ENCODE data around the gene RASAL2.

Gene RASAL2

DNA sequence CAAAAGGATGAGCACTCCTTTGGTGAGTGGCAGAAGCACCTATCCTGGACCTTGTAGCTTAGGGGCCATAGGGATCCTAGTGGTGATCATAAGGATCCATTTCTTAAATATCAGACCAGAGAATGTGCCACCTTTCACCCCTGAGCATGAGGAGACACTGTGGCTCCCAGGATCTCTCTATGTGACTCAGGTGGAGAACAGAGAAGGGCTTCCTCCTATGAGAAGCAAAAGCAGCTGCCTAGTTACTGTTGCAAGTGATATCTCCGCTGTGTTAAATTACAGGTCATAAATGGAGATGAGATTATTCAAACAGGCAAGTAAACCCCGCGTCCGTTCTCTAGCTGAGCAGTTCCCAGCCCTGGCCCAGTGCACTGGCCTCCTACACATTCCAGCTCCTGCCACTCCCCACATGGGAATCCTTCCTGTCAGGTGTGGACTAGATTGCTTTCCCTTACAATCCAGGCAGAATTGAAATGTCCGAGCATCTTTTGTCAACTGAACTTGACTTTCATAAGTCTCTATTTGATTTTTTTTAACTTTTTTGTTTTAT lies 376.6 kb downstream of the RASAL2 start:
- no peak for DNase-seq

DNA sequence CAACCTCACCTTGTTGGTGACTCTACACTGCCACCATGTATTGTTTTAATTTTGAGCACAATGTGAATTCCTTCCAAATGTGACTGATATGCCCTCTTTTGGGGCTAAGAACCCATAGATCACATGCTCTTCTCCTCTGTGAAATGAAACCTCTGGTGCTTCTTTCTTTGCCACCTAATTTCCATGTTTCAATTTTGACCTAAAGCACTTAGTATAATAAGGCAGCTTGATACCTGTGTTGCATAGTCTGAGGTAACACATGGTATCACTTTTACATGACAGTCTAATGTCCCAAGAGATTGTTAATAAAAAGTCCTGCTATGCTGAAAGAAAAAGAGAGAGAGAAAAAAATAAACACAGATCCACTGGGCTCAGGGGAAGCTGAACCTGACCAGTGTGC lies 378.6 kb downstream of the RASAL2 start:
- DNase-seq, result no peak

DNA sequence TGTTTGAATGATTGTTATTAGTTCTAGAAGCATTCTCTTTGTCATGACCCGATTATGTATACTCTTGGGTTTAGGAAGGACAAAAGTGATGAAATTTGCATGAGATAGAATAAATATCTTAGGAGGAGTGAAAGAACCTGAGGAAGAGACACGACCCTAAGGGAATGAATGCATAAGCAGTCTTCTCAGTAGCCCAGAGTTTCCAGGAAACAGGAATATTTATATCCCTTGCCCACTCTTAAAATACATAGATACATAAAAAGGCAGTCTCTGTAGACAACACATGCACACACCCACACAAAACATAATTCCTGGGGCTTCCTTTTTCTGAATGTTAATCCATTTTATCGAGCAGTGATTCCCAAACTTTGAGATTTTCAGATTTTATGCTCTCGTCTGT lies 383.5 kb downstream of the RASAL2 start:
- no peak for DNase-seq

GRCh38 chr1:178477841-178478240 lies 383.9 kb downstream of the RASAL2 start:
- DNase-seq, result no peak

DNA sequence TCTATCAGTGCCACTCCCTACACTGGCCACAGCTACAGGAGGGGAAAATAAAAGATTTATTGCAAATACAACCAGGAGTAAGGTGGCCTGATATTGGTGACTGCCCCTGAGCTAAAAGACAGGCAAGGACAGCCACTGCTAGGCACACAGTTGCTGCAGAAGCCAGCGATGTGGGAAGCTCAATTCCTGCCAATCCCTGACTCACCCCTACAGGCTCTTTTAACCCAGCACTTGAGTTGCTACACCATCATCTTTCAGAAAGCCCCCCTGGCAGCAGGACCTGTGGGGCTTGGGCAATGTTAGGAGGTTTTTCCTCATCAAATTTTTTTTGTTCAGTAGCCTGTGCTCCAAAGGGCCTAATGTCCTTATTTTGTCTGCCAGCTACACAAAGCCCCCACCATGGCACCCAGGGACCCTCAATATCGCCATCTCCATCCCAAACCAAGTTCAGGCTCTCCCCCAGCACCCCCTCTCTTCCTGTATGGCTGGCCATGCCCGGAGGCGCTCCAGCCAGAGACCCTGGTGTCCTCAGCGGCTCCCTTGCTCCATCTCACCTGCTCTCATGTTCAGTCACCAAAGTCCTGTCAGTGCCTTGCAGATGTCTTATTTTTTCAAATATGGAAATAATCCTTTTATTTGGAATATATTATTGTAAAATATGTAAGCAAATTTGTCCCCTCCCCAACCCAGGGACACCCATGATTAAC lies 389.5 kb downstream of the RASAL2 start:
- no peak for DNase-seq

- no peak for DNase-seq
Measured at GRCh38 chr1:178484698-178485225, 390.9 kb downstream of the RASAL2 start.

GRCh38 chr1:178485541-178485981 lies 391.7 kb downstream of the RASAL2 start:
- DNase-seq, result no peak

- no peak for DNase-seq
Measured at GRCh38 chr1:178486100-178487069, 392.5 kb downstream of the RASAL2 start.

GRCh38 chr1:178487070-178487615 lies 393.2 kb downstream of the RASAL2 start:
- DNase-seq, result no peak

DNA sequence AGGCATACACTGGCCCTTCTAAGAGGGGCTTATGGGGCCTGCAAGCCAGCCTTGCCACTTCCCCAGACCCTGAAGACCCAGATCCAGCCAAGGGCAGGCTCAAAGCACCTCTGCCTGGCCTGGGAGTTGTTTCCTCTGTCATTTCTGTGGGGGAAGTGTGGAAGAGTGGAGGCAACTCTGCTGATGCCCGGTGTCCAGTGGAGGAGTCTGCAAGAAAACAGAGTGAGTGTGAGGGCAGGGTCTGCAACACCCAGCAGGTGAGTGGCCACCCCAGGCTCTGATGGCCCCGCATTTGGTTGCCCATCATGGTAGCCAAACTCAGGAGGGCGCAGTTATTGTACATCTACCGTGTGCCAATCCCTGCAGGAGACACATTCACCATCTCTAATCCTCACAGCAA lies 394.5 kb downstream of the RASAL2 start:
- DNase-seq, result no peak

- no peak for DNase-seq
Measured at GRCh38 chr1:178489399-178489798, 395.5 kb downstream of the RASAL2 start.

DNA sequence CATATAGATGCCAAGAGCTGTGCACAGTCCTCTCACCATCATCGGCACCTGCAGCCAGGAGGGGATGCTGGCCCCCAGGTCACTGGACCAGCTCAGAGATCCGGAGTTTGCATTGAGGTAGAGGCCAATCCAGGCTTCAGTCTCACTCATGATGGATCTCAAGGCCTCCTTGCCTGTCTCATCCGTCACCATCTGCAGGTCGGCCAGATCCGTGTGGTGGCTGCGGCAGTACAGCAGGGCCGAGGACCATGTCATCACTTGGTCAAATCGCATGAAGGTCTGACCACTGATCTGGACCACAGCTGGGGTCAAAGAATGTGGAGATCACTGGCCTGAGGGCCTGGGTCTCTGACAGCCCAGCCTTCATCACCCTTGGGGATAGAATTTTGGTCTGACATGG lies 396.2 kb downstream of the RASAL2 start:
- no peak for DNase-seq

GRCh38 chr1:178490967-178491366 lies 397.1 kb downstream of the RASAL2 start:
- no peak for DNase-seq

DNA sequence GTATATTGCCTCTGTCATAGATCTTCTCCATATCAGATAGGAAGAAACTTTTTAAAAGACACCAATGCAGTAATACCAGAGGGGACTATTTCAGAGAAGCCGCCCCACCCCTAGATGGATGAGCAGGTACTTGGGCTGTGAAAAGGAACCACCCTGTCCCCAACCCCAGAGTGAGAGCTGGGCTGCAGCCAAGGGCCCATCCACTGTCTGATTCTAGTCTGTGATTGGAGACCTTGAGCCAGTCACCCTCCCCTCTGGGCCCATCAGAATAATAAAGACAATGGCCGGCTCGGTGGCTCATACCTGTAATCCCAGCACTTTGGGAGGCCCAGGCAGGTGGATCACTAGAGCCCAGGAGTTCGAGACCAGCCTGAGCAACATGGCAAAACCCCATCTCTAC lies 397.8 kb downstream of the RASAL2 start:
- DNase-seq, result no peak

DNA sequence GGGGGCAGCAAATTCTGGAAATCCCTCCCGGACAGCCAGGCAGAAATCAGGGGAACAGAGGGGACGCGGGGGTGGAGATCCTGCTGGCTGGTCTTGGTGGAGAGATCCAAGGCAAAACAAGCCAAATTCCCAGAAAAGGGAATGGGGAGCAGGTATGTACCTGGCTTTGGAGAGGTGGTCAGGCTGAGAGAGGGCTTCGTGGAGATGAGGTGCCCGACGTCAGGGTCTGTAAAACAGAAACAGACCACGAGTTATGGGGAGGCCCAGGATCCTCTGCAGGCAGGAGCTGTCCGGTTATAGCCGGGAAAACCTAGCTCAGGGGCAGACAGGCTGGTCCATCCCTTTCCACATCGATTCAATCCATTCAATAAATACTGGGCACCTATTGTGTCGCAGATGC lies 398.4 kb downstream of the RASAL2 start:
- DNase-seq, result no peak

- DNase-seq, result no peak
Measured at GRCh38 chr1:178493301-178493741, 399.4 kb downstream of the RASAL2 start.

- no peak for DNase-seq
Measured at GRCh38 chr1:178494569-178494971, 400.7 kb downstream of the RASAL2 start.

DNA sequence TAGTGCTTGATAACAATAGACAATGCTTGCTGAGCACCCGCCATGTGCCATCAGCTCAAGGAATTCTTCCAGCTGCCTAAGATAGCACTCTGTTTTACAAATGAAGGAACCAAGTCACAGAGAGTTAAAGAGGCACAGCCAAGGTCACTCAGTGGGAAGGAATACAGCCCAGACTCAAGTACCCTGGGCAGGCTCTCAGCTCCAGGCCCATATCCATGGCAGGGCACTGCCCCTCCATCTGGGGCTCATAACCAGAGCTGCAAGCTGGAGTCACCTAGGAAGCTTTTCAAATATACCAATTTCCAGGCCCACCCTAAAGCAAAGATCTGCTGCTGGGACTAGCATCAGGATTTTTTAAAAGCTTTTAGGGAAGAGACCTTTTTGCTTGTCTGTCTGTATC lies 401.3 kb downstream of the RASAL2 start:
- DNase-seq, result no peak

- no peak for DNase-seq
Measured at GRCh38 chr1:178495741-178496409, 402.0 kb downstream of the RASAL2 start.

DNA sequence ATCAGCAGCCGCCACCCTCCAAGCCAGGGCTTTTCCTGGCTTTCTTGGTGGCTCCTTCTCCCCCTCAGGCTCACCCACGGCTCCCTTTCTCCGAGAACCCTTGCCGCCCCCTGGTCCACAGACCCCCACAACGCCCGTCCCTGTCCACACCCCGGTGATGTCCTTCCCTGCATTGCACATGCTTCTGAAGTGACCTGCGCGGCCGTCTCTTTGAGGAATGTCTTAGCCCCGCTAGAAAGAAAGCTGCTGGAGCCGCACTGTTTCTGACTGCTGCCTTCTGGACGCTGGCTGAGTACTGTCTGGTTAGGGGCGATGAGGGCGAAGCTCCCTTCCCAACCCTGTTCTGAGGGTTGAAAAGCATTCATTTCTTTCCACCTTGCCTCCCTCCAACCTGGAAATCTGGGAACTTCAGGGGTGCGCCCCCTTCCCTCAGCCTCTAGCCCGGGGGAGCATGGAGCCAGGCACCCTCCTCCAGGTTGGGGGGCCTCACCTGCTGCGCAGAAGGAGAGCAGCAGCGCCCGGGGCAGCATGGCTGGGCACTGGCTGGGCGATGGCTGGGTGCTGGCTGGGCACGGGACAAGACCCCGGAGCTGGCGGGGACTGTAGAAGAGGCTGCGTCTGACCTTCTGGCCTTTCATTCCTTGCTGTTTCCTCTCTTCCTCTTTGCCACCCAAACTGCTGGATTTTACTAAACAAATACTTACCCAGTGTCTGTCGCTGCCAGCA lies 402.7 kb downstream of the RASAL2 start, which contains the start of gene CLEC20A:
TSS of gene CLEC20A (minus strand) at position 555 of the 726 bp plus-strand sequence. CDS start at position 530, 25 bp downstream.
- no peak for DNase-seq

DNA sequence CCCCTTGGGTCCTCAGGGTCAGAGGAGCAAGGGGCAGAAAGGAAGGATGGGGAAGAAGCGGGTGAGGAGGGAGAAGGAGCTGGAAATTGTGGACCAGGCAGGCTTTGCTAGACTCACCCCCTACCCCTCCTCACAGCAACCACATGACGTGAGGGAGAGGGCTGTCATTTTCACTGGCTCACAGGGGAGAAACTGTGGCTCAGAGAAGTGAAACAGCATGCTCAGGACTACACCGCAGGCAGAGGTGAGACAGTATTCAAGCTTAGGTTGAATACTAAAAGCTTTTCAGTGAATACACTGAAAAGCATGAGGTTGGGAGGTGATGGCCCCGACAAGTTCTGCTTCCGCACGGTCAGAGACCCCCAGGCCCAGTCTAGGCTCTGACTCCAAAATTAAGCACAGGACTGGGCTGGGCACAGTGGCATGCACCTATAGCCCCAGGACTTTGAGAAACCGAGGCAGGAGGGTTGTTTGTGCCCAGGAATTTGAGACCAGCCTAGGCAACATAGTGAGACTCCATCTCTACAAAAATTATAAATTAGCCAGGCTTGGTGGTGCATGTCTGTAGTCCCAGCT lies 404.1 kb downstream of the RASAL2 start:
- no peak for DNase-seq

Data from NCI-H187 treated with DMSO at 0.1 percent for 48 hours (cell line).